WTC11 (cell line): ENCODE results near the gene MATR3. TPM values are rescaled to one million over a fixed set of nuclear protein-coding genes. Genes with fewer than 3 reads are reported as not detected.
A peak's percentile ranks its signal among the peaks of the same experiment; 100 is the strongest.

Experiments used
- ATAC-seq: fragments of 200-7000 bp; cut with Tn5 transposase; 2 replicates; pipeline ENCODE4 v1.10.0; 2021; ENCODE audit warnings: mild to moderate bottlenecking, moderate library complexity
- CTCF ChIA-PET: fragments of 300-600 bp; sonication (Branson Sonifier 250); formaldehyde crosslinking; loops from one replicate; lab custom pipeline; 2021; ENCODE audit warnings: antibody characterized with exemption; lab: Charles Lee
- POLR2A ChIA-PET: fragments of 350-600 bp; sonication (Branson Sonifier 250); formaldehyde crosslinking; loops from one replicate; lab custom pipeline; 2021; ENCODE audit warnings: antibody characterized with exemption; lab: Charles Lee
- DNase-seq: peaks from one replicate; pipeline ENCODE4 v3.0.0; 2021; ENCODE audit warnings: low spot score
- H3K27ac Mint-ChIP-seq: 2 replicates; pipeline ENCODE4 v1.8.0; 2021; ENCODE audit warnings: mixed read lengths
- H3K27me3 Mint-ChIP-seq: 2 replicates; pipeline ENCODE4 v1.8.0; 2021; ENCODE audit warnings: low read depth, mild to moderate bottlenecking, moderate library complexity, mixed read lengths
- H3K36me3 Mint-ChIP-seq: 2 replicates; pipeline ENCODE4 v1.8.0; 2021; ENCODE audit warnings: mixed read lengths
- H3K4me1 Mint-ChIP-seq: 2 replicates; pipeline ENCODE4 v1.8.0; 2022; ENCODE audit warnings: mixed read lengths
- H3K4me3 Mint-ChIP-seq: 2 replicates; pipeline ENCODE4 v1.8.0; 2021; ENCODE audit warnings: mild to moderate bottlenecking, moderate library complexity, mixed read lengths
- H3K9me3 Mint-ChIP-seq: 2 replicates; pipeline ENCODE4 v1.8.0; 2021; ENCODE audit warnings: mixed read lengths
- AR ChIP-seq: fragments of 250-450 bp; sonication (Bioruptor Pico); IDR thresholded peaks from 2 replicates; pipeline ENCODE4 v1.9.0; 2021; ENCODE audit warnings: mild to moderate bottlenecking
- ARID4B ChIP-seq: sonication (generic); formaldehyde crosslinking; IDR thresholded peaks from 2 replicates; pipeline ENCODE4 v1.8.0; 2023; ENCODE audit warnings: missing genetic modification reagents, mild to moderate bottlenecking, borderline replicate concordance
- ATF1 ChIP-seq: sonication (generic); formaldehyde crosslinking; IDR thresholded peaks from 2 replicates; pipeline ENCODE4 v1.8.1; 2023; ENCODE audit warnings: mild to moderate bottlenecking, moderate library complexity, missing genetic modification reagents
- CDX4 ChIP-seq: fragments of 250-450 bp; sonication (Bioruptor Pico); IDR thresholded peaks from 2 replicates; pipeline ENCODE4 v1.9.0; 2021; ENCODE audit warnings: moderate library complexity, mild to moderate bottlenecking, inconsistent platforms, borderline replicate concordance
- E2F1 ChIP-seq: sonication (generic); formaldehyde crosslinking; IDR thresholded peaks from 2 replicates; pipeline ENCODE4 v1.8.0; 2022; ENCODE audit warnings: mild to moderate bottlenecking, missing genetic modification reagents
- EMX1 ChIP-seq: fragments of 250-450 bp; sonication (Bioruptor Pico); IDR thresholded peaks from 2 replicates; pipeline ENCODE4 v1.8.0; 2021; ENCODE audit warnings: mild to moderate bottlenecking
- FOXP4 ChIP-seq: sonication (generic); formaldehyde crosslinking; IDR thresholded peaks from 2 replicates; pipeline ENCODE4 v1.8.0; 2022; ENCODE audit warnings: mild to moderate bottlenecking, missing genetic modification reagents
- GRHL2 ChIP-seq: fragments of 250-450 bp; sonication (Bioruptor Pico); IDR thresholded peaks from 2 replicates; pipeline ENCODE4 v1.8.0; 2022; ENCODE audit warnings: mild to moderate bottlenecking, moderate library complexity; ENCODE audit not compliant: insufficient replicate concordance, severe bottlenecking
- HMGA2 ChIP-seq: fragments of 250-450 bp; sonication (Bioruptor Pico); IDR thresholded peaks from 2 replicates; pipeline ENCODE4 v1.4.0; 2021; ENCODE audit warnings: mild to moderate bottlenecking, moderate library complexity
- JUN ChIP-seq: sonication (generic); formaldehyde crosslinking; IDR thresholded peaks from 2 replicates; pipeline ENCODE4 v1.8.0; 2023; ENCODE audit warnings: mild to moderate bottlenecking, missing genetic modification reagents
- MAX ChIP-seq: sonication (generic); formaldehyde crosslinking; IDR thresholded peaks from 2 replicates; pipeline ENCODE4 v1.8.0; 2022; ENCODE audit warnings: mild to moderate bottlenecking, missing genetic modification reagents
- MLX ChIP-seq: sonication (generic); formaldehyde crosslinking; IDR thresholded peaks from 2 replicates; pipeline ENCODE4 v1.8.1; 2023; ENCODE audit warnings: mild to moderate bottlenecking, missing genetic modification reagents, moderate library complexity
- MXD4 ChIP-seq: fragments of 250-450 bp; sonication (Bioruptor Pico); IDR thresholded peaks from 2 replicates; pipeline ENCODE4 v1.8.0; 2021; ENCODE audit warnings: mild to moderate bottlenecking, moderate library complexity, borderline replicate concordance
- NFATC4 ChIP-seq: fragments of 250-450 bp; sonication (Bioruptor Pico); IDR thresholded peaks from 2 replicates; pipeline ENCODE4 v1.9.0; 2021; ENCODE audit warnings: mild to moderate bottlenecking
- NR3C1 ChIP-seq: sonication (generic); formaldehyde crosslinking; conservative IDR thresholded peaks from 2 replicates; pipeline ENCODE4 v1.8.1; 2023; ENCODE audit warnings: low read depth, mild to moderate bottlenecking, missing genetic modification reagents
- OVOL2 ChIP-seq: fragments of 250-450 bp; sonication (Bioruptor Pico); IDR thresholded peaks from 2 replicates; pipeline ENCODE4 v1.9.0; 2021; ENCODE audit warnings: mild to moderate bottlenecking, borderline replicate concordance
- SP1 ChIP-seq: sonication (generic); formaldehyde crosslinking; conservative IDR thresholded peaks from 2 replicates; pipeline ENCODE4 v1.8.1; 2022; ENCODE audit warnings: missing genetic modification reagents
- TEAD4 ChIP-seq: sonication (generic); formaldehyde crosslinking; IDR thresholded peaks from 2 replicates; pipeline ENCODE4 v1.8.0; 2022; ENCODE audit warnings: mild to moderate bottlenecking, missing genetic modification reagents
- TP53 ChIP-seq: sonication (generic); formaldehyde crosslinking; IDR thresholded peaks from 2 replicates; pipeline ENCODE4 v1.8.1; 2023; ENCODE audit warnings: mild to moderate bottlenecking, missing genetic modification reagents
- ZBTB21 ChIP-seq: sonication (generic); formaldehyde crosslinking; IDR thresholded peaks from 2 replicates; pipeline ENCODE4 v1.8.1; 2023; ENCODE audit warnings: mild to moderate bottlenecking, missing genetic modification reagents, borderline replicate concordance
- ZNF138 ChIP-seq: sonication (generic); formaldehyde crosslinking; conservative IDR thresholded peaks from 2 replicates; pipeline ENCODE4 v1.8.1; 2022; ENCODE audit warnings: mild to moderate bottlenecking, moderate library complexity, missing genetic modification reagents
- ZNF512 ChIP-seq: sonication (generic); formaldehyde crosslinking; IDR thresholded peaks from 2 replicates; pipeline ENCODE4 v1.8.1; 2022; ENCODE audit warnings: missing genetic modification reagents, borderline replicate concordance
- total RNA-seq: library from RNA; stranded (reverse); gene quantifications from 3 replicates; pipeline ENCODE4 v1.2.3, GENCODE V29; 2021

Gene MATR3
- total RNA-seq, 1 experiment from 2014 or later, result 290 TPM

GRCh38 chr5:139276426-139276825 lies 17.1 kb upstream of the MATR3 start:
- no peak for DNase-seq
- H3K4me3 Mint-ChIP-seq, result peak overlapping the region; percentile 96
- TF ChIP-seq ZBTB21 (no peak), AR (CRISPR knock-in tag) (no peak), EMX1 (CRISPR knock-in tag) (peak; percentile 45; the same call in 1 of the 2 replicates), NR3C1 (no peak), FOXP4 (CRISPR knock-in tag) (no peak)
- no peaks in the 10 kb centered on the region for H3K27me3 Mint-ChIP-seq
- H3K9me3 Mint-ChIP-seq, result no peaks in the 10 kb centered on the region
- H3K4me1 Mint-ChIP-seq, result peaks cover 59% of the 10 kb centered on the region
- peak overlapping the region; percentile 96 for H3K27ac Mint-ChIP-seq
- POLR2A ChIA-PET, result interaction anchor here (0.6 to 2.8 kb wide), 5 partner anchors 16 to 126 kb away, joined by 3 to 15 read pairs (median 4); partner anchors contain the start of genes MATR3, PAIP2 and SIL1
- H3K36me3 Mint-ChIP-seq, result peaks cover 67% of the 10 kb centered on the region
- CTCF ChIA-PET, result interaction anchor here (0.9 kb wide), 1 partner anchor 92 kb away, joined by 3 read pairs; no protein-coding TSS in a partner anchor
- ATAC-seq, result no peak

- ATAC-seq, result no peak
- CTCF ChIA-PET, result interaction anchor here (0.6 kb wide), 2 partner anchors 139 to 357 kb away, joined by 3 to 8 read pairs; no protein-coding TSS in a partner anchor
- H3K36me3 Mint-ChIP-seq, result peaks cover 74% of the 10 kb centered on the region
Measured at GRCh38 chr5:139277171-139277570, 16.4 kb upstream of the MATR3 start.

More at GRCh38 chr5:139277171-139277570, 16.4 kb upstream of the MATR3 start:
- no peak for TF ChIP-seq ZNF512
- no peak for TF ChIP-seq ZNF138 (CRISPR knock-in tag)
- TF ChIP-seq GRHL2 (CRISPR knock-in tag), result no peak
- TF ChIP-seq HMGA2, result no peak
- no peak for TF ChIP-seq CDX4 (CRISPR knock-in tag)
- TF ChIP-seq ARID4B, result no peak
- no peak for TF ChIP-seq MAX (CRISPR knock-in tag)
- TF ChIP-seq E2F1 (CRISPR knock-in tag), result no peak
- TF ChIP-seq TEAD4 (CRISPR knock-in tag), result no peak
- no peak for TF ChIP-seq NFATC4 (CRISPR knock-in tag)
- no peak for TF ChIP-seq MLX (CRISPR knock-in tag)
- TF ChIP-seq OVOL2 (CRISPR knock-in tag), result no peak
- no peak for TF ChIP-seq MXD4 (CRISPR knock-in tag)
- no peak for TF ChIP-seq JUN
- no peak for TF ChIP-seq TP53
- TF ChIP-seq ATF1, result no peak
- no peak for TF ChIP-seq SP1
- Mint-ChIP-seq H3K4me3 (peak overlapping the region; percentile 96), H3K9me3 (no peaks in the 10 kb centered on the region), H3K4me1 (peaks cover 59% of the 10 kb centered on the region), H3K27ac (peak overlapping the region; percentile 89), H3K27me3 (no peaks in the 10 kb centered on the region)
- POLR2A ChIA-PET, result interaction anchor here (0.6 to 2.8 kb wide), 6 partner anchors 9 to 130 kb away, joined by 3 to 15 read pairs (median 6); partner anchors contain the start of genes MATR3 and PAIP2
- no peak for DNase-seq
